Prostate gland (tissue), 2 donors: ENCODE data around the gene MBP.

Experiments
- CTCF ChIP-seq, 4 experiments: fragments of 200-600 bp in 2 of 4; fragments of 450-650 bp in 2 of 4; sonication (generic) in 2 of 4; IDR thresholded peaks; 1 replicate in 3 of 4; 2 replicates in 1 of 4; pipeline ENCODE4 v1.5.1; 2016 to 2019; ENCODE audit warnings: antibody characterized with exemption in 4 of 4, mild to moderate bottlenecking in 2 of 4, moderate library complexity in 2 of 4
- POLR2A ChIP-seq: fragments of 450-650 bp; IDR thresholded peaks from one replicate; pipeline ENCODE4 v1.6.1; 2016; ENCODE audit warnings: antibody characterized with exemption, mild to moderate bottlenecking
- POLR2AphosphoS5 ChIP-seq: sonication (generic); formaldehyde crosslinking; IDR thresholded peaks from one replicate; pipeline ENCODE4 v1.6.1; 2017; ENCODE audit warnings: antibody characterized with exemption

- TF ChIP-seq CTCF (IDR thresholded peaks at IDR 0.05) (no peak), POLR2A (no peak), POLR2AphosphoS5 (no peak)
Observed at GRCh38 chr18:76997951-76998808, 134.4 kb downstream of the MBP start.
